CD14-positive monocyte (primary cell): ENCODE results near the gene SOX5. TPM values are rescaled to one million over a fixed set of nuclear protein-coding genes. Genes with fewer than 3 reads are reported as not detected.

Source experiments
- DNase-seq, 3 donors: peaks; one replicate each; pipeline ENCODE4 v3.0.0-alpha.2; 2011 to 2022
- H2AFZ ChIP-seq: 2 replicates; pipeline ENCODE4 v1.6.0; 2012; ENCODE audit warnings: mild to moderate bottlenecking, low read depth, low read length, inconsistent platforms; ENCODE audit not compliant: insufficient read depth, poor library complexity, severe bottlenecking
- H3K27ac ChIP-seq, 2 donors: 1 replicate in 1 of 2; 2 replicates in 1 of 2; pipeline ENCODE4 v1.5.1; 2012 to 2013; ENCODE audit warnings: low read length in 2 of 2, control low read depth in 1 of 2, inconsistent platforms in 1 of 2, low read depth in 1 of 2, mild to moderate bottlenecking in 1 of 2
- H3K27me3 ChIP-seq, 2 donors: one replicate each; pipeline versions ENCODE4 v1.6.0 to v1.6.1; 2011 to 2013; ENCODE audit warnings: low read length in 2 of 2; ENCODE audit not compliant: control insufficient read depth in 2 of 2, insufficient read depth in 2 of 2
- H3K36me3 ChIP-seq, 2 donors: replicated peaks in 1 of 2; 1 replicate in 1 of 2; 2 replicates in 1 of 2; pipeline versions ENCODE4 v1.5.1 to v1.6.1; 2012 to 2013; ENCODE audit warnings: low read length in 2 of 2, control low read depth in 1 of 2, inconsistent platforms in 1 of 2, mild to moderate bottlenecking in 1 of 2; ENCODE audit not compliant: insufficient read depth in 2 of 2, control insufficient read depth in 1 of 2
- H3K4me1 ChIP-seq, 2 donors: 1 replicate in 1 of 2; 2 replicates in 1 of 2; pipeline versions ENCODE4 v1.5.1 to v1.6.1; 2012 to 2013; ENCODE audit warnings: low read length in 2 of 2, control low read depth in 1 of 2, inconsistent platforms in 1 of 2, mild to moderate bottlenecking in 1 of 2, moderate library complexity in 1 of 2; ENCODE audit not compliant: insufficient read depth in 2 of 2, control insufficient read depth in 1 of 2
- H3K4me2 ChIP-seq: replicated peaks from 2 replicates; pipeline ENCODE3; 2012; ENCODE audit warnings: low read length, moderate library complexity, mild to moderate bottlenecking; ENCODE audit not compliant: poor library complexity, severe bottlenecking; ENCODE audit errors: extremely low read depth
- H3K4me3 ChIP-seq, 3 experiments: fragments of 200-600 bp in 1 of 3; sonication (generic) in 1 of 3; replicated peaks in 1 of 3; 1 replicate in 2 of 3; 2 replicates in 1 of 3; pipeline ENCODE4 v1.5.1; 2011 to 2013; ENCODE audit warnings: low read length in 3 of 3, mild to moderate bottlenecking in 3 of 3, control low read depth in 2 of 3, low read depth in 2 of 3, inconsistent platforms in 1 of 3, moderate library complexity in 1 of 3
- H3K79me2 ChIP-seq: 2 replicates; pipeline ENCODE4 v1.6.0; 2012; ENCODE audit warnings: mild to moderate bottlenecking, control low read depth, inconsistent platforms, low read length, moderate library complexity; ENCODE audit not compliant: insufficient read depth
- H3K9ac ChIP-seq: 2 replicates; pipeline ENCODE4 v1.6.0; 2017; ENCODE audit warnings: low read length, mild to moderate bottlenecking; ENCODE audit not compliant: insufficient read depth, poor library complexity, severe bottlenecking
- H3K9me3 ChIP-seq, 2 donors: replicated peaks in 1 of 2; 1 replicate in 1 of 2; 2 replicates in 1 of 2; pipeline versions ENCODE4 v1.5.1 to v1.6.1; 2012 to 2013; ENCODE audit warnings: low read length in 2 of 2, control low read depth in 1 of 2; ENCODE audit not compliant: control insufficient read depth in 1 of 2, insufficient read depth in 1 of 2
- H4K20me1 ChIP-seq: 2 replicates; pipeline ENCODE4 v1.6.0; 2012; ENCODE audit warnings: mild to moderate bottlenecking, low read length, control low read depth, moderate library complexity; ENCODE audit not compliant: insufficient read depth
- H3K27ac Mint-ChIP-seq, 7 donors: one replicate each; pipeline ENCODE4 v1.8.0; 2020; ENCODE audit warnings: mild to moderate bottlenecking in 7 of 7, mixed read lengths in 7 of 7, moderate library complexity in 6 of 7, inconsistent platforms in 2 of 7
- H3K27me3 Mint-ChIP-seq, 3 donors: one replicate each; pipeline ENCODE4 v1.8.0; 2021 to 2022; ENCODE audit warnings: low read depth in 3 of 3, mild to moderate bottlenecking in 3 of 3, mixed read lengths in 3 of 3, moderate library complexity in 3 of 3, inconsistent platforms in 1 of 3
- H3K36me3 Mint-ChIP-seq, 2 donors: one replicate each; pipeline ENCODE4 v1.8.0; 2020; ENCODE audit warnings: mixed read lengths in 2 of 2, inconsistent platforms in 1 of 2, mild to moderate bottlenecking in 1 of 2
- H3K4me1 Mint-ChIP-seq: one replicate; pipeline ENCODE4 v1.8.0; 2020; ENCODE audit warnings: mild to moderate bottlenecking, mixed read lengths
- H3K4me3 Mint-ChIP-seq, 2 donors: one replicate each; pipeline ENCODE4 v1.8.0; 2020; ENCODE audit warnings: mild to moderate bottlenecking in 2 of 2, mixed read lengths in 2 of 2, moderate library complexity in 1 of 2
- H3K9me3 Mint-ChIP-seq, 7 donors: one replicate each; pipeline ENCODE4 v1.8.0; 2020 to 2022; ENCODE audit warnings: mixed read lengths in 7 of 7, mild to moderate bottlenecking in 6 of 7, moderate library complexity in 6 of 7, inconsistent platforms in 2 of 7
- CTCF ChIP-seq: fragments of 200-600 bp; IDR thresholded peaks from one replicate; pipeline ENCODE4 v1.8.0; 2022; ENCODE audit warnings: antibody characterized with exemption, mild to moderate bottlenecking
- WGBS: methylation state at CpG from one replicate; pipeline ENCODE4 v1.1.5; 2013; ENCODE audit warnings: missing lambda C conversion rate; ENCODE audit not compliant: insufficient coverage; 5-methylcytosine and 5-hydroxymethylcytosine counted together
- intact Hi-C, 2 donors: fragments of 100-400 bp; cut with micrococcal nuclease; formaldehyde crosslinking; loops; one replicate each; pipeline versions ENCODE4 v1.15.0 to v1.15.1; 2023
- polyA plus RNA-seq, 3 donors: library from polyadenylated mRNA; depleted of rRNA in 1 of 3; unstranded in 2 of 3; stranded (reverse) in 1 of 3; fragments of 300-500 nt in 2 of 3; fragments of >200 nt in 1 of 3; fragmentation: Illumina TruSeq in 2 of 3; gene quantifications; 1 replicate in 2 of 3; 2 replicates in 1 of 3; pipeline ENCODE4 v1.2.3, GENCODE V29; 2012 to 2021

Gene SOX5
- polyA plus RNA-seq, 3 donors, result not detected

GRCh38 chr12:23931176-23931575 lies 18.3 kb downstream of the SOX5 start:
- intact Hi-C loops, result no loop called here
- H3K27ac Mint-ChIP-seq, result no peak overlapping the region
- Histone ChIP-seq H3K36me3 (no peaks in the 10 kb centered on the region), H3K4me3 (no peak overlapping the region), H3K9ac (no peak overlapping the region), H3K27ac (no peak overlapping the region), H3K27me3 (no peaks in the 10 kb centered on the region), H3K79me2 (no peaks in the 10 kb centered on the region), H2AFZ (no peak overlapping the region), H3K4me1 (no peaks in the 10 kb centered on the region), H3K9me3 (no peaks in the 10 kb centered on the region), H4K20me1 (no peaks in the 10 kb centered on the region), H3K4me2 (no peak overlapping the region)
- no peak for TF ChIP-seq CTCF
- H3K27me3 Mint-ChIP-seq, result no peaks in the 10 kb centered on the region
- no peak overlapping the region for H3K4me3 Mint-ChIP-seq
- WGBS, result no CpG with 5 or more reads among the region's 2 CpGs
- no peaks in the 10 kb centered on the region for H3K9me3 Mint-ChIP-seq
- DNase-seq, result no peak
- H3K36me3 Mint-ChIP-seq, result no peaks in the 10 kb centered on the region
- H3K4me1 Mint-ChIP-seq, result no peaks in the 10 kb centered on the region

GRCh38 chr12:23930599-23930998 lies 18.9 kb downstream of the SOX5 start:
- Histone ChIP-seq H3K4me3 (no peak overlapping the region), H3K9me3 (no peaks in the 10 kb centered on the region), H3K27me3 (no peaks in the 10 kb centered on the region), H3K9ac (no peak overlapping the region), H3K36me3 (no peaks in the 10 kb centered on the region), H3K4me2 (no peak overlapping the region), H3K79me2 (no peaks in the 10 kb centered on the region), H4K20me1 (no peaks in the 10 kb centered on the region), H2AFZ (no peak overlapping the region), H3K27ac (no peak overlapping the region), H3K4me1 (no peaks in the 10 kb centered on the region)
- Mint-ChIP-seq H3K9me3 (no peaks in the 10 kb centered on the region), H3K27me3 (no peaks in the 10 kb centered on the region), H3K36me3 (no peaks in the 10 kb centered on the region), H3K4me1 (no peaks in the 10 kb centered on the region), H3K27ac (no peak overlapping the region), H3K4me3 (no peak overlapping the region)
- no peak for TF ChIP-seq CTCF
- DNase-seq, result no peak
- WGBS, result 100% methylated on average over 1 of the region's 2 CpGs
- intact Hi-C loops, result no loop called here
